ENCODE measurements around the gene OGFR. TPM values are rescaled to one million over a fixed set of nuclear protein-coding genes. Genes with fewer than 3 reads are reported as not detected.
"Not testable (repeated sequence)": the region's sequence is repeated elsewhere in the genome, so short reads cannot be mapped to it uniquely, and the experiment has no call there.

The OGFR gene
- total RNA-seq, 2 experiments from 2014 or later = 43.8 to 44.7 TPM

- no peaks in the 10 kb centered on the region for H3K27me3 Mint-ChIP-seq
- no peaks in the 10 kb centered on the region for H3K9me3 Mint-ChIP-seq (ENCODE audit: low read depth)
- ATAC-seq (no peak), DNase-seq (no peak)
- H3K36me3 Mint-ChIP-seq (ENCODE audit: low read depth) = no peaks in the 10 kb centered on the region
- ChIA-PET POLR2A (no interaction called here), CTCF (no interaction called here)
- no peak overlapping the region for H3K27ac Mint-ChIP-seq
- intact Hi-C loops (cut with DNase I, micrococcal nuclease) = no loop called here
- no peak overlapping the region for H3K4me3 Mint-ChIP-seq
- no peaks in the 10 kb centered on the region for H3K4me1 Mint-ChIP-seq
These were observed 35.2 kb downstream of the OGFR start for GRCh38 chr20:62839816-62840215.

- ATAC-seq (no peak), DNase-seq (no peak)
- CTCF ChIA-PET = interaction anchor here (0.6 to 0.8 kb wide), 2 partner anchors 8 to 51 kb away, joined by 3 read pairs; no protein-coding TSS in a partner anchor
- POLR2A ChIA-PET = no interaction called here
- no peak overlapping the region for H3K4me3 Mint-ChIP-seq
- H3K4me1 Mint-ChIP-seq = no peaks in the 10 kb centered on the region
- H3K36me3 Mint-ChIP-seq (ENCODE audit: low read depth) = no peaks in the 10 kb centered on the region
- no peak overlapping the region for H3K27ac Mint-ChIP-seq
- intact Hi-C loops (cut with DNase I, micrococcal nuclease) = no loop called here
- no peaks in the 10 kb centered on the region for H3K27me3 Mint-ChIP-seq
- H3K9me3 Mint-ChIP-seq (ENCODE audit: low read depth) = no peaks in the 10 kb centered on the region
These were observed 35.9 kb downstream of the OGFR start for GRCh38 chr20:62840244-62841197.

GRCh38 chr20:62841705-62842212, 37.1 kb downstream of the OGFR start:
- ChIA-PET CTCF (interaction anchor here (0.6 kb wide), 1 partner anchor 562 kb away, joined by 3 read pairs; no protein-coding TSS in a partner anchor), POLR2A (no interaction called here)
- H3K4me3 Mint-ChIP-seq = no peak overlapping the region
- no peaks in the 10 kb centered on the region for H3K27me3 Mint-ChIP-seq
- no peaks in the 10 kb centered on the region for H3K9me3 Mint-ChIP-seq (ENCODE audit: low read depth)
- no peaks in the 10 kb centered on the region for H3K4me1 Mint-ChIP-seq
- no peak overlapping the region for H3K27ac Mint-ChIP-seq
- intact Hi-C loops (cut with DNase I, micrococcal nuclease) = no loop called here
- DNase-seq (no peak), ATAC-seq (no peak)
- H3K36me3 Mint-ChIP-seq (ENCODE audit: low read depth) = no peaks in the 10 kb centered on the region

DNA sequence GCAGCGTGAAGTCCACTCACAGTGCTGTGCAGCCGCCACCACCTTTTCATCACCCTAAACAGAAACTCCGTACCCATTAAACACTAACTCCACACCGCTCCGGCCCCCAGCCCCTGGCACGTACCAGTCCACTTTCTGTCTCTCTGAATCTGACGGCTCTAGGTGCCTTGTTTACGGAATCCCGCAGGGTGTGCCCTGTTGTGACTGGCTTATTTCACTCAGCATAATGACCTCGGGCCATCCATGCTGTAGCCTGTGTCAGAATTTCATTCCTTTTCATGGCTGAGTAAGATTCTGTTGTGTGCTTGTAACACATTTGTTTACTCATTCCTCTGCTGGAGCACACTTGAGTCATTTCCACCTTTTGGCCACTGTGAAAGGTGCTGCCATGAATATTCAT, 39.0 kb downstream of the OGFR start:
- intact Hi-C loops (cut with DNase I, micrococcal nuclease) = no loop called here
- POLR2A ChIA-PET = no interaction called here
- ATAC-seq (no peak), DNase-seq (no peak)
- CTCF ChIA-PET = no interaction called here
- H3K36me3 Mint-ChIP-seq (ENCODE audit: low read depth) = peaks cover 3% of the 10 kb centered on the region
- no peaks in the 10 kb centered on the region for H3K4me1 Mint-ChIP-seq
- H3K4me3 Mint-ChIP-seq = no peak overlapping the region
- H3K27ac Mint-ChIP-seq = no peak overlapping the region
- H3K27me3 Mint-ChIP-seq = no peaks in the 10 kb centered on the region
- no peaks in the 10 kb centered on the region for H3K9me3 Mint-ChIP-seq (ENCODE audit: low read depth)

DNA sequence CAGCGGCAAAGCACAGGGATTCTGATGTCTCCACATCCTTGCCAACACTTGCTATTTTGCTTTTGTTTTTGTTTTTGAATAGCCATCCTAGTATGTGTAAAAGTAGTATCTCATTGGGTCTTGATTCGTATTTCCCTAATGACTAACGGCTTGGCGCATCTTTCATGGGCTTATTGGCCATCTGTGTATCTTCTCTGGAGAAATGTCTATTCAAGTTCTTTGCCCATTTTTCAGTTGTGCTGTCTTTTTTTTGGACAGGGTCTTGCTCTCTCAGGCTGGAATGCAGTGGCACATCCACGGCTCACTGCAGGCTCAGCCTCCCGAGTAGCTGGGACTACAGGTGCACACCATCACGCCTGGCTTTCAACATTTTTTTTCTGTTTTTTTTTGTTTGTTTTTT, 39.5 kb downstream of the OGFR start:
- no peak for DNase-seq
- peaks cover 3% of the 10 kb centered on the region for H3K36me3 Mint-ChIP-seq (ENCODE audit: low read depth)
- H3K4me1 Mint-ChIP-seq = no peaks in the 10 kb centered on the region
- POLR2A ChIA-PET = no interaction called here
- no peak for ATAC-seq
- no peak overlapping the region for H3K27ac Mint-ChIP-seq
- intact Hi-C loops (cut with DNase I, micrococcal nuclease) = no loop called here
- H3K4me3 Mint-ChIP-seq = no peak overlapping the region
- CTCF ChIA-PET = no interaction called here
- no peaks in the 10 kb centered on the region for H3K27me3 Mint-ChIP-seq
- no peaks in the 10 kb centered on the region for H3K9me3 Mint-ChIP-seq (ENCODE audit: low read depth)

- Mint-ChIP-seq H3K27me3 (no peaks in the 10 kb centered on the region), H3K36me3 (ENCODE audit: low read depth) (peaks cover 4% of the 10 kb centered on the region), H3K27ac (no peak overlapping the region), H3K4me1 (no peaks in the 10 kb centered on the region), H3K4me3 (no peak overlapping the region), H3K9me3 (ENCODE audit: low read depth) (no peaks in the 10 kb centered on the region)
- CTCF ChIA-PET = interaction anchor here (0.6 kb wide), 1 partner anchor 96 kb away, joined by 4 read pairs; no protein-coding TSS in a partner anchor
- no peak for ATAC-seq
- no peak for DNase-seq
- POLR2A ChIA-PET = no interaction called here
- intact Hi-C loops (cut with DNase I, micrococcal nuclease) = no loop called here
These were observed 41.0 kb downstream of the OGFR start for GRCh38 chr20:62845416-62846160.

GRCh38 chr20:62846166-62846890, 41.7 kb downstream of the OGFR start:
- Mint-ChIP-seq H3K4me3 (no peak overlapping the region), H3K9me3 (ENCODE audit: low read depth) (no peaks in the 10 kb centered on the region), H3K4me1 (no peaks in the 10 kb centered on the region), H3K27ac (no peak overlapping the region), H3K36me3 (ENCODE audit: low read depth) (peaks cover 4% of the 10 kb centered on the region), H3K27me3 (no peaks in the 10 kb centered on the region)
- POLR2A ChIA-PET = no interaction called here
- CTCF ChIA-PET = no interaction called here
- intact Hi-C loops (cut with DNase I, micrococcal nuclease) = no loop called here
- DNase-seq = no peak
- ATAC-seq = no peak

DNA sequence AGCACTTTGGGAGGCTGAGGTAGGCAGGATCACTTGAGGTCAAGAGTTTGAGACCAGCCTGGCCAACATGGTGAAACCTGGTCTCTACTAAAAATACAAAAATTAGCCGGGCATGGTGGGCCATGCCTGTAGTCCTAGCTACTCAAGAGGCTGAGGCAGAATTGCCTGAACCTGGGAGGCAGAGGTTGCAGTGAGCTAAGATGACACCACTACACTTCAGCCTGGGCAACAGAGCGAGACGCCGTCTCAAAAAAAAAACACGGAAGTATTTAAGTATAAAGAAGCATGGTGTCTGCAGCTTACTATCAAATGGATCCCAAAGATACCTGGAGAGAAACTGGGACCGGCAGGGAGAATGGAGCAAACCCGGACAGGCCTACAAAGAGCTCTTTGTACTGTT, 44.3 kb downstream of the OGFR start:
- H3K9me3 Mint-ChIP-seq (ENCODE audit: low read depth); intact Hi-C loops (cut with DNase I, micrococcal nuclease); ATAC-seq; H3K4me1 Mint-ChIP-seq; H3K27ac Mint-ChIP-seq; H3K27me3 Mint-ChIP-seq; POLR2A ChIA-PET; DNase-seq; CTCF ChIA-PET; H3K4me3 Mint-ChIP-seq: not testable (repeated sequence)
- peaks cover 13% of the 10 kb centered on the region for H3K36me3 Mint-ChIP-seq (ENCODE audit: low read depth)

GRCh38 chr20:62849431-62849830, 44.8 kb downstream of the OGFR start:
- no peaks in the 10 kb centered on the region for H3K27me3 Mint-ChIP-seq
- H3K4me3 Mint-ChIP-seq = no peak overlapping the region
- no peaks in the 10 kb centered on the region for H3K9me3 Mint-ChIP-seq (ENCODE audit: low read depth)
- H3K4me1 Mint-ChIP-seq = no peaks in the 10 kb centered on the region
- DNase-seq = no peak
- intact Hi-C loops (cut with DNase I, micrococcal nuclease) = no loop called here
- CTCF ChIA-PET = no interaction called here
- no peak overlapping the region for H3K27ac Mint-ChIP-seq
- peaks cover 14% of the 10 kb centered on the region for H3K36me3 Mint-ChIP-seq (ENCODE audit: low read depth)
- POLR2A ChIA-PET = no interaction called here
- ATAC-seq = no peak

GRCh38 chr20:62850333-62850974, 45.8 kb downstream of the OGFR start:
- peaks cover 20% of the 10 kb centered on the region for H3K36me3 Mint-ChIP-seq (ENCODE audit: low read depth)
- ATAC-seq (no peak), DNase-seq (no peak)
- H3K4me3 Mint-ChIP-seq = no peak overlapping the region
- H3K9me3 Mint-ChIP-seq (ENCODE audit: low read depth) = no peaks in the 10 kb centered on the region
- no peak overlapping the region for H3K27ac Mint-ChIP-seq
- ChIA-PET POLR2A (no interaction called here), CTCF (no interaction called here)
- intact Hi-C loops (cut with DNase I, micrococcal nuclease) = no loop called here
- no peaks in the 10 kb centered on the region for H3K4me1 Mint-ChIP-seq
- H3K27me3 Mint-ChIP-seq = no peaks in the 10 kb centered on the region

GRCh38 chr20:62852196-62852595, 47.6 kb downstream of the OGFR start:
- H3K27ac Mint-ChIP-seq = no peak overlapping the region
- H3K4me3 Mint-ChIP-seq = no peak overlapping the region
- H3K36me3 Mint-ChIP-seq (ENCODE audit: low read depth) = peaks cover 24% of the 10 kb centered on the region
- POLR2A ChIA-PET = no interaction called here
- H3K4me1 Mint-ChIP-seq = peaks cover 4% of the 10 kb centered on the region
- no peak for DNase-seq
- ATAC-seq = no peak
- H3K27me3 Mint-ChIP-seq = no peaks in the 10 kb centered on the region
- intact Hi-C loops (cut with DNase I, micrococcal nuclease) = no loop called here
- no peaks in the 10 kb centered on the region for H3K9me3 Mint-ChIP-seq (ENCODE audit: low read depth)
- CTCF ChIA-PET = no interaction called here

All from activated CD4-positive, alpha-beta T cell treated with anti-CD3 and anti-CD28 coated beads for 36 hours (primary cell).